H1 (cell line): Measurements from ENCODE around the gene CACNG4. TPM values are rescaled to one million over a fixed set of nuclear protein-coding genes. Genes with fewer than 3 reads are reported as not detected.

Experiments
- KDM4A ChIP-seq: IDR thresholded peaks from one replicate; pipeline ENCODE4 v1.7.1; 2012; ENCODE audit warnings: low read depth, mild to moderate bottlenecking, moderate library complexity, low read length, inconsistent platforms; ENCODE audit not compliant: severe bottlenecking
- POLR2AphosphoS5 ChIP-seq: IDR thresholded peaks from 2 replicates; pipeline ENCODE4 v1.6.1; 2011; ENCODE audit warnings: low read depth, low read length
- POU5F1 ChIP-seq: IDR thresholded peaks from 2 replicates; pipeline ENCODE4 v1.6.1; 2011; ENCODE audit warnings: low read depth, mild to moderate bottlenecking, low read length, moderate library complexity
- polyA plus RNA-seq, 7 experiments: library from polyadenylated mRNA; depleted of rRNA in 3 of 7; stranded (reverse) in 5 of 7; unstranded in 2 of 7; fragments of >200 nt in 5 of 7; fragments of 200-250 nt in 2 of 7; gene quantifications; 1 replicate in 5 of 7; 2 replicates in 1 of 7; 4 replicates in 1 of 7; pipeline versions ENCODE4 v1.2.1 to v1.2.3, GENCODE V29; 2011 to 2013; ENCODE audit warnings: missing spikeins in 2 of 7, mixed read lengths in 2 of 7
- total RNA-seq: library from RNA; stranded (reverse); fragmentation: NEBNext Ultra II Directional; extraction: Animal tissue kit (Norgen Biotek cat#: 25700); gene quantifications from 2 replicates; pipeline ENCODE4 v1.2.1, GENCODE V29; 2021

Gene CACNG4
- total and polyA plus RNA-seq, 2 of the 8 experiments (the other 6 are each of a cell fraction or from before 2014, with no cell fraction given): 3.6 to 5.6 TPM

GRCh38 chr17:67004181-67004580, 39.7 kb downstream of the CACNG4 start (continued):
- TF ChIP-seq POLR2AphosphoS5: no peak
- no peak for TF ChIP-seq POU5F1
- TF ChIP-seq KDM4A: no peak
